Measurements from ENCODE around the gene SMC1A. TPM values are rescaled to one million over a fixed set of nuclear protein-coding genes. Genes with fewer than 3 reads are reported as not detected.

Gene SMC1A
- total RNA-seq, 1 experiment from 2014 or later = 111 TPM

DNA sequence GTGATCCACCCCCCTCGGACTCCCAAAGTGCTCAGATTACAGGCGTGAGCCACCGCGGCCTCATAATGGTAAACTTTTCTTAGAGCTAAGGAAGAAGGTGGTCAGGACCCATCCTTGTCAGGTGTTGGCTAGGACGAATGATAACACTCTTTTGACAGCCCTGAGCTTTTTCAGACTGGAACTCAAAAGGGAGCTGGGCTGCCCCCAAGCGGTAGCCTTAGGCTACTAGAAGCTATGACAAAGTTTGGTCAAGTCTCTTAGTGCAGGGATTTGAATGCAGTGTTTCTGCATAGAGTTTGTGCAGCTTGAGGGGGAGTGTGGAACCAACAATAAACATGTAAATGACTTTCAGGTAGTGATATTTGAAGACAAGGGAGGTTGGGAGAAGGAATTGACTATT, 23.5 kb upstream of the SMC1A start:
- Histone ChIP-seq H3K4me3 (ENCODE audit: low read depth in 2 of 2, low read length in 2 of 2) (no peak overlapping the region), H3K9me3 (ENCODE audit: control insufficient read depth, insufficient read depth, low read depth, low read length) (no peaks in the 10 kb centered on the region), H3K27ac (ENCODE audit: low read length) (no peak overlapping the region), H3K4me1 (ENCODE audit: control insufficient read depth, insufficient read depth, low read length) (no peaks in the 10 kb centered on the region; the same call in 1 of the 2 replicates), H3K36me3 (ENCODE audit: control insufficient read depth, insufficient read depth, low read length) (no peaks in the 10 kb centered on the region), H3K27me3 (ENCODE audit: control insufficient read depth, insufficient read depth, low read length) (no peaks in the 10 kb centered on the region)
- no TSS peak for BruUV-seq (replicated peaks)
- in situ Hi-C loops (cut with HindIII; ENCODE audit: low pct_unique_long_range_greater_than_20kb, low sequenced_read_pairs) (no loop called here), intact Hi-C loops (cut with micrococcal nuclease; ENCODE audit: unreplicated experiment) (no loop called here)
- ChIA-PET POLR2A (no interaction called here), CTCF (interaction anchor here (0.7 to 1.4 kb wide), 6 partner anchors 36 to 163 kb away, joined by 3 to 4 read pairs (median 3); no protein-coding TSS in a partner anchor)
- TF ChIP-seq CTCF (IDR thresholded peaks at IDR 0.05) = peak; percentile 81
- TF ChIP-seq, protein P1, sequence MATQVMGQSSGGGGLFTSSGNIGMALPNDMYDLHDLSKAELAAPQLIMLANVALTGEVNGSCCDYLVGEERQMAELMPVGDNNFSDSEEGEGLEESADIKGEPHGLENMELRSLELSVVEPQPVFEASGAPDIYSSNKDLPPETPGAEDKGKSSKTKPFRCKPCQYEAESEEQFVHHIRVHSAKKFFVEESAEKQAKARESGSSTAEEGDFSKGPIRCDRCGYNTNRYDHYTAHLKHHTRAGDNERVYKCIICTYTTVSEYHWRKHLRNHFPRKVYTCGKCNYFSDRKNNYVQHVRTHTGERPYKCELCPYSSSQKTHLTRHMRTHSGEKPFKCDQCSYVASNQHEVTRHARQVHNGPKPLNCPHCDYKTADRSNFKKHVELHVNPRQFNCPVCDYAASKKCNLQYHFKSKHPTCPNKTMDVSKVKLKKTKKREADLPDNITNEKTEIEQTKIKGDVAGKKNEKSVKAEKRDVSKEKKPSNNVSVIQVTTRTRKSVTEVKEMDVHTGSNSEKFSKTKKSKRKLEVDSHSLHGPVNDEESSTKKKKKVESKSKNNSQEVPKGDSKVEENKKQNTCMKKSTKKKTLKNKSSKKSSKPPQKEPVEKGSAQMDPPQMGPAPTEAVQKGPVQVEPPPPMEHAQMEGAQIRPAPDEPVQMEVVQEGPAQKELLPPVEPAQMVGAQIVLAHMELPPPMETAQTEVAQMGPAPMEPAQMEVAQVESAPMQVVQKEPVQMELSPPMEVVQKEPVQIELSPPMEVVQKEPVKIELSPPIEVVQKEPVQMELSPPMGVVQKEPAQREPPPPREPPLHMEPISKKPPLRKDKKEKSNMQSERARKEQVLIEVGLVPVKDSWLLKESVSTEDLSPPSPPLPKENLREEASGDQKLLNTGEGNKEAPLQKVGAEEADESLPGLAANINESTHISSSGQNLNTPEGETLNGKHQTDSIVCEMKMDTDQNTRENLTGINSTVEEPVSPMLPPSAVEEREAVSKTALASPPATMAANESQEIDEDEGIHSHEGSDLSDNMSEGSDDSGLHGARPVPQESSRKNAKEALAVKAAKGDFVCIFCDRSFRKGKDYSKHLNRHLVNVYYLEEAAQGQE (IDR thresholded peaks at IDR 0.05; ENCODE audit: insufficient read depth in 1 of 2, low read depth in 2 of 2, low read length in 1 of 2) = no peak
- peak; percentile 55; the same call in 1 of the 2 replicates for ATAC-seq
- DNase-seq (ENCODE audit: low read depth, low spot score) = no peak

DNA sequence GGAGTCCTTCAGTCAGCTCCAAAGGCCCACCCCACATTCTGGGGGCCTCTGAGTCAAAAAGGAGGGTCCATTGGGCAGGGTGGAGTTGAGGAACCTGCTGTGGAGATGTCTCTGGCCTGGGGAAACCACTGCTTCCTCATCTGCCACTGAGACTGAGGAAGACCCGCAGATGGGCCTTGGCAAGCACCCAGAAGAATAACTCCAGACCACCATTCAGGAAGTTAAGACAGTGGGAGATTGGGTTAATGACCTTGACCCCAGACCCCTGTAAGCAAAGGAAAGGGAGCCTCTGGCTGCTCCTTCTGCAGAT, 19.8 kb upstream of the SMC1A start:
- BruUV-seq (replicated peaks) = no TSS peak
- no peak for DNase-seq (ENCODE audit: low read depth, low spot score)
- ChIA-PET POLR2A (interaction anchor here (0.7 kb wide), 1 partner anchor 22 kb away, joined by 5 read pairs; no protein-coding TSS in a partner anchor), CTCF (no interaction called here)
- H3K9me3 ChIP-seq (ENCODE audit: control insufficient read depth, insufficient read depth, low read depth, low read length) = no peaks in the 10 kb centered on the region
- H3K27ac ChIP-seq (ENCODE audit: low read length) = peak overlapping the region; percentile 86
- H3K27me3 ChIP-seq (ENCODE audit: control insufficient read depth, insufficient read depth, low read length) = no peaks in the 10 kb centered on the region
- peak overlapping the region; percentile 51 to 63 for H3K4me3 ChIP-seq (ENCODE audit: low read depth in 2 of 2, low read length in 2 of 2)
- intact Hi-C loops (cut with micrococcal nuclease; ENCODE audit: unreplicated experiment) (no loop called here), in situ Hi-C loops (cut with HindIII; ENCODE audit: low pct_unique_long_range_greater_than_20kb, low sequenced_read_pairs) (no loop called here)
- no peak for ATAC-seq
- TF ChIP-seq, protein P1 (IDR thresholded peaks at IDR 0.05; ENCODE audit: insufficient read depth in 1 of 2, low read depth in 2 of 2, low read length in 1 of 2) = no peak
- TF ChIP-seq SIN3A (IDR thresholded peaks at IDR 0.05; ENCODE audit: borderline replicate concordance, insufficient read depth, low read depth, low read length) = no peak
- no peak for TF ChIP-seq CTCF (IDR thresholded peaks at IDR 0.05)
- no peak for TF ChIP-seq POLR2AphosphoS5 (IDR thresholded peaks at IDR 0.05; ENCODE audit: low read depth, low read length)
- TF ChIP-seq TCF7L2 (IDR thresholded peaks at IDR 0.05; ENCODE audit: low read depth, low read length) = no peak
- no peaks in the 10 kb centered on the region for H3K36me3 ChIP-seq (ENCODE audit: control insufficient read depth, insufficient read depth, low read length)
- H3K4me1 ChIP-seq (ENCODE audit: control insufficient read depth, insufficient read depth, low read length) = peaks cover 7% of the 10 kb centered on the region
